Measurements from ENCODE around the gene DDI2.
"Not testable (repeated sequence)": the region's sequence is repeated elsewhere in the genome, so short reads cannot be mapped to it uniquely, and the experiment has no call there.

DDI2 gene

DNA sequence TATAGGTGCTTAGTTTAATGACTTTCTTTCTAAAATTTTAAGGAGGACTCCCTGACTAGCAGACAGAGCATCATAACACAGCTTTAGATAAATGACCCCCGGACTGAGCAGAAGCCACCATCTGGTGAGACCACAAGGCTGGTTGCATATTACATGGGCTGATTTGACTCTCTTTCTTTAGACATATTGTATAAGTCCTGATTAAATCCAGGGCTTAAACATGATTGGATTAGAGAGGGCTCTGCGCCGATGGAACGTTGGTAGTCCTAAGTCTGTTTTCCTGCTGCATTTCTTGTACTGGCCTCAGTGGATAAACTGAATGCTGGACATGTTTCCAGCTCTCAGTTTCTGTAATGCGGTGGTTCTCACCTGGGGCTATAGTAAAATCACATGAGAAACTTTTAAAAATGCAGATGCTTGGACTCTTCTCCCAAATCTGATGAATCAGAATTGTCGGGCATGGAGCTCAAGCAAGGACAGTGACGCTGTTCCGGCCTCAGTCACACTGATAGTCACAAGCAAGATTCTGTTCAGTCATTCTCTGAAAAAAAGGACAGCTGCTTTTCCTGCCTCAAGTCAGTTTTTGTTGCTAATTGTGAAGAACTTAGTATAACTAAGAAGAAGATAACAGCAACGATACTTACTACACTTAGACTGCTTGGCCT lies 16.6 kb downstream of the DDI2 start:
- no peak for DNase-seq

DNA sequence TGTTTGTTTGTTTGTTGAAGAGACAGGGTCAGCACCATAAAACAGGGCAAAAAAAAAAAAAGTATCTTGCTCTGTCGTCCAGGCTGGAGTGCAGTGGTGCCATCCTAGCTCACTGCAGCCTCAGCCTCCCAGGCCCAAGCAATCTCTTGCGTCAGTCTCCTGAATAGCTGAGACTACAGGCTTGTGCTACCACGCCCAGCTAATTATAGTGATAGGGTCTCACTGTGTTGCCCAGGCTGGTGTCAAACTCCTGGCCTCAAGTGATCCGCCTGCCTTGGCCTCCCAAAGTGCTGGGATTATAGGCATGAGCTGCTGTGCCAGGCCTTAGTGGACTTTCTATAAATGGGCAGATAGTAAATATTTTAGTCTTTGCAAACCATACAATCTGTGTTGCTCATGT lies 19.2 kb downstream of the DDI2 start:
- DNase-seq = no peak

DNA sequence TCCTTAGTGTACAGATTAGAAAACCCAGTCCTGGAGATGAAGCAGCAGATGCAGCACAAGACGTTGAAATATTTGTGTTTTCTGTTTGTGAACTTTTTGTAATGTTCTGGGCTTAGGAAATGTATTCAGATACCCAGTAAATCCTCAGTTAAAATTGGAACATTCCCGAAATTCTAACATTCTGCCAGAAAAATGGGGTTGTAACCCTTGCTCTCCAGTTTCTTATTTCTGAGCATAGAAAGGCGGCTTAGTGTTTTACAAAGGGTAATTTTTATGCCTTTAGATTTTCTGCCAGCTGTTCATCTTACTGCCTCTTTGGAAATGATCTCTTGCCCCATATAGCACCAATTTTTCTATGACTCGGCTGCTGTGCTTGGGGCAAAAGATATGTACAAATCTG lies 20.6 kb downstream of the DDI2 start:
- DNase-seq = no peak

DNA sequence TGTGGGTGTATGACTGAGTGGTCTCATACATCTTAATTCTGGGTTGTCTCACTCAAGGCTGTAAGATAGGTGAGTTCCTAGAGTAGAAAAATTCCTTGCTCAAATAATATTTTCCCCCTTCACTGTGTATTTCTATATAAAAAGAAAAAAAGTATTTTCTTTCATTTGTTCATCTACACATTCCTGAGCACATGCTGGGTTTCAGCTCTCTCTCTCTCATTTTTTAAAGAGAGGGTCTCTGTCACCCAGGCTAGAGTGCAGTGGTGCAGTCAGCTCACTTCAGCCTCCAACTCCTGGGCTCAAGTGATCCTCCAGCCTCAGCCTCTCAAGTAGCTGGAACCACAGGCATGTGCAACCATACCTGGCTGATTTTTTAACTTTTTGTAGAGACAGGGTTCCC lies 22.0 kb downstream of the DDI2 start:
- no peak for DNase-seq

DNA sequence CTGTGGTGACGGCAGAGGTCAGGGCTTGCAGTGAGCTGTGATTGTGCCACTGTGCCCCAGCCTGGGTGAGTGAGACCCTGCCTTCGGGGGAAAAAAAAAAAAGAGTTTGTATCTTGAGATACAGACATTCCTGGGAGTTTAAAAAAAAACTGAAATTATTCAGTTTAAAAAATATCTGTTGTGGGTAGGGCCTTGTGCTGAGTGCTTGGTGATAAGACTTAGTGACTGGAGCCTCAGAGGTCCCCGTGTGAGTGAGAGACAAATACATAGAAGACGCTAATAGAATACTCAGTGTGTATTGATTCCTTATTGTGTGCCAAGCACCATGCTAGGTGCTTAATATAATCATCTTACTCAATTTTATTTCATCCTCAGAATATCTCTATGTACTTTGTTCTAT lies 22.7 kb downstream of the DDI2 start:
- no peak for DNase-seq

DNA sequence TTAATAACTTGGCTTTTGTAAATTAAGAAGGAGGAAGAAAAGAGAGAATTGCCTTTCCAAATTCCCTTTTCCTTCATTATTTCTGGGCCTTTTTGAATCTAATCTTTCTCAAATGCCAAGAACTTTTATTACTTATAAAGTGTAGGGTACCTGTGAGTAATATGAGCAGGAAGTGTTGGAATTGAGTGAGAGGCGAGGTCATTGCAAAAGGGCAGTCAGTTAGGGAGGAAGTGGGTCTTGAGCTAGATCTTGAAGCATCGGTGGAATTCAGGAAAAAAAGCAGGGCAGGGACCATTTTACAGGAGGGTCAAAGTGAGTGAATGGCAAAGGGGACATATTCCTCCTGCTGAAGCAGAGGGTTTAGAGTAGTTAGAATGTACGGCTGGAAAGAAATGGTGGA lies 23.4 kb downstream of the DDI2 start:
- DNase-seq = no peak

DNA sequence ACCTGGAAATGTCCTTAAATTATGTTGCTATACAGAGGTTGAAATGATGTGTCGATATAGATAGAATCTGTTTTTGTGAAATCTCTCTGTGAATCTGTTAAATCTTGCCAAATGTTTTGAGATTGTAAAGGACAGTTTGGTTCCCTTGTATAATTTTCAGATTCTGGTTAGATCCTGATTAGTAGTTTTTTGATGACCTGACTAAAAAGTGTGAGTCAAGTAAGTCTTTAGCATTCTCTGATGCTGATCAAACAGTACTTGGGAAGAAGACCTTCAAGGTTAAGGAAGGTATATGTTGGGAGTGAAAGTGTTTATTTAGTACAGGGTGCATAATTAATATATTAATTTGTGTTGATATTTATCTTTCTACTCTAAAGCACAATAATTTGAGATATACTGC lies 32.7 kb downstream of the DDI2 start:
- no peak for DNase-seq

DNA sequence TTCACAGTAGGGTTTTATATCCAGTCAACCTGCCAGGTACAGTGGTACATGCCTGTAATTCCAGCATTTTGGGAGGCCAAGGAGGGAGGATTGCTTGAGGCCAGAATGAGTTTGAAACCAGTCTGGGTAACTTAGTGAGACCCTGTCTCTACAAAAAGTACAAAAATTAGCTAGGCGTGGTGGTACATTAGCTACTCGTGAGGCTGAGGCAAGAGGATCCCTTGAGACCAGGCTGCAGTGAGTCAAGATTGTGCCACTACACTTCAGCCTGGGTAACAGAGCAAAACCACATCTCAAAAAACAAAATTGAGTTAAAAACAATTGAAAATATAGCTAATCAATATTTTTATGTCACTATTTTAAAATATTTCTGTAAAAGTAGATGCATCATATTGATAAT lies 33.2 kb downstream of the DDI2 start:
- DNase-seq = no peak

DNA sequence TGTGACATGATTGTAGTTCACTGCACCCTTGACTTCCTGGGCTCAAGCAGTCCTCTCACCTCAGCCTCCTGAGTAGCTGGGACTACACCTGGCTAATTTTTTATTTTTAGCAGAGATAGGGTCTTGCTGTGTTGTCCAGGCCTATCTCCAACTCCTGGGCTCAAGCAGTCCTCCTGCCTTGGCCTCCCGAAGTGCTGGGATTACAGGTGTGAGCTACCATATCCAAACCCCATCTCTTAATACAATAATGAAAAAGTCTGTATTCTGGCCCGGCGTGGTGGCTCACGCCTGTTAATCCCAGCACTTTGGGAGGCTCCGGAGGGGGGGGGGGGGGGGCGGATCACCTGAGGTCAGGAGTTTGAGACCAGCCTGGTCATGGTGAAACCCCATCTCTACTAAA lies 34.9 kb downstream of the DDI2 start:
- DNase-seq = not testable (repeated sequence)

DNA sequence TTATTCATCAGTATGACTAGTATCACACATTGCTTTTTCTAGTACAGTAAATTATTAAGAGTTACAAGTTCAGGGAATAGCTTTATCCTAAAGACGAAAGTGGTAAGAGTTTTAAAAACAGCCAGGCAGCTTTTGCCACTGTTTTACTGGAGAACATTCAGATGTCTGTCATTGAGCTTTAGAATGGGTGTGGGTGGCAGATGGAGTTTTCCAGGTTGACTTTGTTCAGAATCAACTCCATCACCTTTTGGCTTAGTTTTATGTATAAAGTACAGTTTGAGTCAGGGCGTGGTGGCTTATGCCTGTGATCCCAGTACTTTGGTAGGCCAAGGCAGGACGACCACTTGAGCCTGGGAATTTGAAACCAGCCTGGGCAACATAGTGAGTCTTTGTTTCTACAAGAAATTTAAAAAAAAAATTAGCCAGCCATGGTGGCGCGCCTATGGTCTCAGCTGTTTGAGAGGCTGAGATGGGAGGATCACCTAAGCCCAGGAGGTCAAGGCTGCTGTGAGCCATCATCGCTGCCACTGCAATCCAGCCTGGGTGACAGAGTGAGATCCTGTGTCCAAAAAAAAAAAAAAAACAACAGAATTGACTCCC lies 36.9 kb downstream of the DDI2 start:
- DNase-seq = no peak

DNA sequence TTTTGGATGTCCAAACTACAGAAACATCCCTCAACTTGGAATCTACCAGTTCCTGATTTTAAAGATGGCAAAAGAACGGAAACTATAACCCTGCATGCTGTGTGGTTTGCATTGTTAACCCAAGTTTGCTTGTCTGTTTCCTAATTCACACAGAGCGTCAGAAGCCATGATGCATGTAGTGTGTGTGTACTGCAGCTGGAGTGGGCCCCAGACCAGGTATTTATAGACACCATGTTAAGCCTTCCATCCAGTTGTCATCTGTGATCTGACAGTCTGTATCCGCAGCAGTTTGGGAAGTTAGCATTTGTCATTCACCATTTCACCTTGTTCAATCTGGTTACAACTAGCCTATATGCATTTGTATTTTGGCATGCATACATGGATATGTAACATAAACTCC lies 39.2 kb downstream of the DDI2 start:
- no peak for DNase-seq

DNA sequence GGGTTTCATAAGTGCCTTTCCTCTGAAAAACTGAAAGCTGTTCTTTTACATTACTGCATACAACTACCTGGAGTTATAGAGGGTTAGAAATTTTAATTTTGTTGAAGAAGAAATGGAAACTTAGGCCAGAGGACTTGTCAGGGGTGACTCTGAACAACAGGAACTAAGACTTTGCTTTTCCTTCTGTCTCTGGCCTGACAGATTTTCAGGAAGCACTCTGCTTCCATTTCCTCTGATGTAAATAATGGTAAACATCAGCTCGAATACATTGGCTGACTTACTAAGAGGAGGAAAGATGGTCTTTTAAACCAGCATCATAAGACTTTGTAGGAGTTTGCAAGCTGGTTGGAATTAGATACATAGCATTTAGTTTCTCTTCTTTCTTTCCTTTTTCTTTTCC lies 39.8 kb downstream of the DDI2 start:
- DNase-seq = no peak

DNA sequence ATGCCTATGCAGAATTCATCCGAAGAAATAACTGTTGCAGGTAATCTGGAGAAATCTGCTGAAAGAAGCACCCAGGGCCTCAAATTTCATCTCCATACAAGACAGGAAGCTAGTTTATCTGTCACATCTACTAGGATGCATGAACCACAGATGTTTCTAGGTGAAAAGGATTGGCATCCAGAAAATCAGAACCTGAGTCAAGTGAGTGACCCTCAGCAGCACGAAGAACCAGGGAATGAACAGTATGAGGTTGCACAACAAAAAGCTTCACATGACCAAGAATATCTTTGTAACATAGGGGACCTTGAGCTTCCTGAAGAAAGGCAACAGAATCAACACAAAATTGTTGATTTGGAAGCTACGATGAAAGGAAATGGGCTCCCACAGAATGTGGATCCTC lies 42.9 kb downstream of the DDI2 start:
- DNase-seq = no peak

DNA sequence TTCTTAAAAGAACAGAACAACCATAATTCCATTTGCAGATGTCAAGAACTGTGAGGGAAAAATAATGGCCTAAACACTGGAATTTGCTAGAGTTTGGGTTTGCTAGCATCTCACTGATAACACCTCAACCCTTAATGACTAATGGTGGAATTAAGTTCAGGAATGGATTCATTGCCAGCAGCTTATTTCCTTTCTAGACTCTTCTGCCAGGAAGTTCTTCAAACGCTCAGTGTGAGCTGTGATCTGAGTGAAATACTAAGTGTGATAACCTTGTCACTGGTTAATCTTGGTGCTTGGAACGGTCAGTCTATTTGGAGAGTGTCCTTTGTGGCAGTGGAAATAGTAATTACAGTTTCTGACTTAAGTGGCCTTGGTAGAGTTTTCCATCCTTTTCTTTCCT lies 45.2 kb downstream of the DDI2 start:
- DNase-seq = no peak

DNA sequence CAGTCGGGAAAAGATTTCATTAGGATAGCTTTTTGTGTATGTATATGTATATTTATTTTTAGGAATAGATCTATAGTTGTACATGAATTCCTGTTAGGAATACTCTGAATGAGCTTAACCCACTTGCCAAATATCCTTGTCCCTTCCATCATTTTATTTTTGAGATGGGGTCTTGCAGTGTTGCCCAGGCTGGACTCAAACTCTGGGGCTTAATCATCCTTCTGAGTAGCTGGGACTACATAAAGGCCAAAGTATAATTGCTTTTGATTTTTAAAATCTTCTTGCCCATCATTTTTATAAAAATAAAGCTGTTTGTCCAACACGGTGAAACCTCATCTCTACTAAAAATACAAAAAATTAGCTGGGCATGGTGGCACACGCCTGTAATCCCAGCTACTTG lies 46.7 kb downstream of the DDI2 start:
- DNase-seq = no peak

DNA sequence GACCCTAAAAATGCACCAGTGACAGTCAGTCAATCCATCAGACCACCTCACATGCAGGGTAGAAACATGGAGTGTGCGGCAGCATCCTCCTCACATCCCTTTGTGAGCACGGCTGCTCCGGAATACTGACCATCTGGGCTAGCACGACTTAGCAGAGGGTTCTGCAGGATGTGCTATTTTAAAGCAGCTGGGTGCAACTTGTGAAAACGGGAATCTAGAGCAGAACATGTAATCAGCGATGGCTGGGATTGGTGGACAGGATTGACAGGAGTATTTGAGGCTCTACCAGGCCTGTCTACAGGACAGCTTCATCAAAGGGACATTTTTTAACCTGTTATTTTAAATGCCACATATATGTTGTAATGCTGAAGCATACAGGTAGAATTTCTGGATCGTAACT lies 50.1 kb downstream of the DDI2 start:
- peak in 12 of 56 donors; percentile 5 to 54 (median 22) for DNase-seq

DNA sequence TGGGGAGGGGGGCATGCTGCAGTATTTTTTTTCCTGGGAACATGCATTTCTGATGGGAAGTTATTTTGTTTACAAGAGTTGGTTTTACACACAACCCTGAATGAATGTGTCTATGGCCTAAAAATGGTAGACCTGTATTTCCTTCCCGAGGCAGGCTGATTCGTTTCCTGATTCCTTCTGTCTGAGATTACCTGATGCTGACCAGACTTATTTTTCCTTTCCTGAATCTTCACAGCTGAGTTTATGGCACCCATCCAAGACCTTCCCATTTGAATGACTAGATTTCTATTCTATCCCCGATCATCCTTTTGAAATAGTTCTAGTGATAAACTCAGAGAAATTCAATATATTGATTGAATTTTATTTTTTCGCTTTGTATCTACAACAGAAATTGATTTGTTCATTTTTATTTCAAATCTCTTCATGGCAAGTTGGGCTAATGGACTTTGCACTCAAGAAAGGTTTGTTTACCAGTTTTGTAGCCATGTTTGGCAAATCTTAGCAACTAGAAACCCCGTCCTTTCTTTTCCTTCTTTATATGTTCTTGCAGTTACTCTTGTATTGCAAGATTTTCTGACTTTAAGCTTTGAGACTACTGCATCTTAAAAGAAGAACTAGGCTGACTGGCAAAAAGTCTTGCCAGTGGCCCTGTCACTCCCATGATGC lies 51.0 kb downstream of the DDI2 start:
- DNase-seq = no peak

DNA sequence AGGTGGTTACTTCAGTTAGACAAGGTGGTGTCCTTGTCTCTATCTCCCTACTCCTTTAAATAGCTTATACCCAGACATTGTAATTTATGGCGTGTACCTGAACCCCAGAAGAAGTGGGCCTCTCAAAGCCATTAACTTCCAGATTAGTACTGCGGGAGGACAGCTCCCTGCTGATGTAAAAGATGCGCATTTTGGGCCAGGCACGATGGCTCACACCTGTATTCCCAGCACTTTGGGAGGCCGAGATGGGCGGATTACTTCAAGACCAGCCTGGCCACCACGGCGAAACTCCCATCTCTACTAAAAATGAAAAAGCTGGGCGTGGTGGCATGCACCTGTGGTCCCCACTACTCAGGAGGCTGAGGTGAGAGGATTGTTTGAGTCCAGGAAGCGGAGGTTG lies 51.8 kb downstream of the DDI2 start:
- DNase-seq = no peak

DNA sequence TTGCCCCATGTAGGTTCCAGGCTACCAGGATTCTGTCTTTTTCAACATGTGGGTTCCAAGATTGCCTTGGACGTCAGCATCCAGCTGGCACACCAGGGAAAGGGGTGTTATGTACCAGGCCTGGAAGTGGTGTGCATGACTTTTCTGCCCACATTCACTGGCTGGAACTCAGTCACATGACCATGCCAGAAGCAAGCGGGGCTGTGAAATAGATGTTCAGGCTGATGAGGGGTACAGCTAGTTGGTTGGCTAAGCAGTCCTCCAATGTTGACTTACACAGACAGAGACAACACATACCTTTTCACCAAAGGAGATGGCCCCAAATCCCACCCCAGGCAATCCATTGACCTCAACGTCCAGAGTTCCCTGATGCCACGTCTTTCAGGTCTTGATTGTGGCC lies 52.6 kb downstream of the DDI2 start:
- no peak for DNase-seq

DNA sequence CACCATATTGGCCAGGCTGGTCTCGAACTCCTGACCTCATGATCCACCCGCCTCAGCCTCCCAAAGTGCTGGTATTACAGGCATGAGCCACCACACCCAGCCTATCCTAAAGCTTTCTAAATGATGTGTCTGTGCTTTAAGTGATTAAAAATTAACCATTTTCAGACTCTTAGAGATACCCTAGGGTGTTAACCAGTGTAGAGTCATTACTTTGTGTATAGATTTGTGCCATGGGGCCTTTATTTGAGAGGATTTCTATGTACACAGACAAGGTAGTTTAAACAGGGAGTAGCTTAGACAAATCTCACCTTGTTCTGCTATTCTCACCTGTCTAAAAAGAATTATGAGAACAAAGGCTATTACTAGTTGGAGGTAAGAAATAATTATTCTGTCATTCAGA lies 54.2 kb downstream of the DDI2 start:
- no peak for DNase-seq

DNA sequence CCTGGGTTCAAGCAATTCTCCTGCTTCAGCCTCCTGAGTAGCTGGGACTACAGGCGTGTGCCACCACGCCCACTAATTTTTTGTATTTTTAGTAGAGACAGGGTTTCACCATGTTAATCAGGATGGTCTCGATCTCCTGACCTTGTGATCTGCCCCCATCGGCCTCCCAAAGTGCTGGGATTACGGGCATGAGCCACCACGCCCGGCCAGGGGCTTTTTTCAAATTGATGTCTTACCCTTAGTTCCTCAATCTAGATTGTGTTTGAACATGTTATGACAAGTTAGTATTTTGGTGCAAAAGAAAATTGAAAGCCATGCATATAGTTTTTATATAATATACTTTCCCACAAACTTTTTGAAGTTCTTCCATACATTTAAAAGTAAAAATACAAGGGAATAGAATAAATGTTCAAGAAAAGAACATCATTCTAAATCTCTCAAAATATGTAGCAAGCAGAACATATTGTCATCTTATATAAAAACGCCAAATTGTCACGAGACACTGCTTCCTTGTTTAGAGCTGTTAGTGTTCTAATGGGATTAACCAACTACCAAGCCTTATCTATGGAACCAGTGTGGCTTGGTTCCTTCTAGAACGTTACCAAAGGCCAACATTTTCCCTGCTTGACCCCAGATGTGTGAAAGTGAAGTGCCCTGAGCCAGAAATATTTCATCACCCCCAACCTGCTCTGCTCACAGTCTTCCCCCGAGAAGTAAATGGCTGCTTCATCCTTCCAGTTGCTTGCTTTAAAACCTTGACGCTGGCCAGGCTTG lies 57.3 kb downstream of the DDI2 start:
- no peak for DNase-seq

DNA sequence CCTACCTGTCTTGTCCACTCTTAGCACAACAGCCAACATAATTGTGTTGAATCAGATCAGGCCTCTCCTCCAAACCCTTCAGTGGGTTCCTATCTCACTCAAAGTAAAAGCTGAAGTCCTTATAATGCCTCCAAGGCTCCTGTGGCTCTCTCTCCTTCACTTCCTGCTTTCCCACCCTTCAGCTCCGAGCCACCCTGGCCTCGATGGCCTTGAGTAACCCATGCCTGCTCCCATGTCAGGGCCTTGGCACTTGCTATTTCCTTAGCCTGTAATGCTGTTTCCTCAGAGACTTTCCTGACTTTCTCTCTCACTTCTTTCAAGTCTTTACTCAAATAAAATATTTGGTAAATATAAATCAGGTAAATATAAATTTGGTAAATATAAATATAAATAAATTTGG lies 58.8 kb downstream of the DDI2 start:
- DNase-seq = no peak
